ENCODE results near the gene MEI4. TPM values are rescaled to one million over a fixed set of nuclear protein-coding genes. Genes with fewer than 3 reads are reported as not detected.
"Not testable (repeated sequence)": the region's sequence is repeated elsewhere in the genome, so short reads cannot be mapped to it uniquely, and the experiment has no call there.

MEI4 gene
- total RNA-seq, 6 experiments from 2014 or later: 0.12 to 1.1 (median 0.22) TPM

- no peak for ATAC-seq
- Histone ChIP-seq H3K27ac (no peak overlapping the region), H3K27me3 (no peaks in the 10 kb centered on the region), H3K9me3 (no peaks in the 10 kb centered on the region), H3K4me3 (no peak overlapping the region), H3K4me1 (peaks cover 0 to 10% (median 0%) of the 10 kb centered on the region in 4 donors), H3K36me3 (no peaks in the 10 kb centered on the region)
- 83% methylated on average over 2 of the region's 2 CpGs for WGBS (ENCODE audit: insufficient coverage, low coverage, low lambda C conversion rate, missing lambda C conversion rate)
- no peak for TF ChIP-seq POLR2A (IDR thresholded peaks at IDR 0.05)
- DNase-seq: no peak
- intact Hi-C loops (cut with DNase I): no loop called here
These were observed 17.1 kb downstream of the MEI4 start for GRCh38 chr6:77669913-77670312.

- H3K27me3 ChIP-seq: no peaks in the 10 kb centered on the region
- no peak for TF ChIP-seq POLR2A (IDR thresholded peaks at IDR 0.05)
- no peak for ATAC-seq
- no peak for DNase-seq
- WGBS (ENCODE audit: insufficient coverage, low coverage, low lambda C conversion rate, missing lambda C conversion rate): 83% methylated on average over 2 of the region's 2 CpGs
- no peaks in the 10 kb centered on the region for H3K36me3 ChIP-seq
- H3K9me3 ChIP-seq: no peaks in the 10 kb centered on the region
- intact Hi-C loops (cut with DNase I): no loop called here
- H3K4me3 ChIP-seq: no peak overlapping the region
- H3K27ac ChIP-seq: no peak overlapping the region
- peaks cover 0 to 10% (median 0%) of the 10 kb centered on the region in 4 donors for H3K4me1 ChIP-seq
These were observed 21.4 kb downstream of the MEI4 start for GRCh38 chr6:77674211-77674610.

- no peaks in the 10 kb centered on the region for H3K36me3 ChIP-seq
- intact Hi-C loops (cut with DNase I): no loop called here
- H3K9me3 ChIP-seq: no peaks in the 10 kb centered on the region
- peaks cover 0 to 5% (median 0%) of the 10 kb centered on the region in 4 donors for H3K4me1 ChIP-seq
- 68% methylated on average over 4 of the region's 4 CpGs for whole genome bisulfite sequencing (ENCODE audit: insufficient coverage, low coverage, low lambda C conversion rate, missing lambda C conversion rate)
- no peak overlapping the region for H3K27ac ChIP-seq
- H3K27me3 ChIP-seq: no peaks in the 10 kb centered on the region
- ATAC-seq: no peak
- no peak for TF ChIP-seq POLR2A (IDR thresholded peaks at IDR 0.05)
- no peak for TF ChIP-seq CTCF (IDR thresholded peaks at IDR 0.05)
- H3K4me3 ChIP-seq: no peak overlapping the region
- DNase-seq: no peak
These were observed 25.2 kb downstream of the MEI4 start for GRCh38 chr6:77678048-77678447.

GRCh38 chr6:77683515-77683914 is 30.7 kb downstream of the MEI4 start:
- intact Hi-C loops (cut with DNase I): no loop called here

GRCh38 chr6:77686931-77687330 is 34.1 kb downstream of the MEI4 start:
- H3K4me1 ChIP-seq: no peaks in the 10 kb centered on the region

More at GRCh38 chr6:77683515-77683914, 30.7 kb downstream of the MEI4 start:
- ATAC-seq (no peak), DNase-seq (no peak)
- Histone ChIP-seq H3K27me3 (no peaks in the 10 kb centered on the region), H3K27ac (no peak overlapping the region), H3K4me3 (no peak overlapping the region), H3K9me3 (no peaks in the 10 kb centered on the region), H3K36me3 (no peaks in the 10 kb centered on the region), H3K4me1 (no peaks in the 10 kb centered on the region)
- no peak for TF ChIP-seq POLR2A (IDR thresholded peaks at IDR 0.05)
- WGBS (ENCODE audit: insufficient coverage, low coverage, low lambda C conversion rate, missing lambda C conversion rate): 71% methylated on average over 1 of the region's 1 CpG

GRCh38 chr6:77688649-77689048 is 35.8 kb downstream of the MEI4 start:
- ATAC-seq (peak in 3 of 4 donors; percentile 22 to 39 (median 29)), DNase-seq (no peak)
- Histone ChIP-seq H3K4me3 (no peak overlapping the region), H3K27ac (no peak overlapping the region), H3K27me3 (no peaks in the 10 kb centered on the region), H3K4me1 (no peaks in the 10 kb centered on the region), H3K36me3 (no peaks in the 10 kb centered on the region), H3K9me3 (no peaks in the 10 kb centered on the region)
- intact Hi-C loops (cut with DNase I): no loop called here
- WGBS (ENCODE audit: insufficient coverage, low coverage, low lambda C conversion rate, missing lambda C conversion rate): 6% methylated on average over 1 of the region's 1 CpG
- TF ChIP-seq POLR2A (IDR thresholded peaks at IDR 0.05) (no peak), CTCF (IDR thresholded peaks at IDR 0.05) (no peak)

More at GRCh38 chr6:77686931-77687330, 34.1 kb downstream of the MEI4 start:
- no peak overlapping the region for H3K4me3 ChIP-seq
- WGBS (ENCODE audit: insufficient coverage, low coverage, low lambda C conversion rate, missing lambda C conversion rate): 64% methylated on average over 2 of the region's 2 CpGs
- no peaks in the 10 kb centered on the region for H3K27me3 ChIP-seq
- intact Hi-C loops (cut with DNase I): no loop called here
- H3K27ac ChIP-seq: no peak overlapping the region
- H3K9me3 ChIP-seq: no peaks in the 10 kb centered on the region
- ATAC-seq (no peak), DNase-seq (no peak)
- TF ChIP-seq POLR2A (IDR thresholded peaks at IDR 0.05) (no peak), CTCF (IDR thresholded peaks at IDR 0.05) (no peak)
- no peaks in the 10 kb centered on the region for H3K36me3 ChIP-seq

- H3K27me3 ChIP-seq; ATAC-seq; H3K4me1 ChIP-seq; H3K36me3 ChIP-seq; intact Hi-C loops (cut with DNase I); DNase-seq; H3K9me3 ChIP-seq; H3K4me3 ChIP-seq; H3K27ac ChIP-seq: not testable (repeated sequence)
- WGBS (ENCODE audit: insufficient coverage, low coverage, low lambda C conversion rate, missing lambda C conversion rate): 71% methylated on average over 5 of the region's 6 CpGs
These were observed 47.3 kb downstream of the MEI4 start for GRCh38 chr6:77700095-77700494.
